Breast epithelium (tissue), 4 donors: ENCODE data around the gene PARL. TPM values are rescaled to one million over a fixed set of nuclear protein-coding genes. Genes with fewer than 3 reads are reported as not detected.

ENCODE experiments used
- DNase-seq, 2 donors: peaks; one replicate each; pipeline ENCODE4 v3.0.0-alpha.2; 2019; ENCODE audit warnings: low spot score in 2 of 2
- H3K27ac ChIP-seq, 2 donors: fragments of 200-600 bp; sonication (generic) in 1 of 2; one replicate each; pipeline ENCODE4 v1.5.1; 2016 to 2019; ENCODE audit warnings: mild to moderate bottlenecking in 1 of 2
- H3K27me3 ChIP-seq, 2 donors: fragments of 200-600 bp; sonication (generic) in 1 of 2; one replicate each; pipeline versions ENCODE4 v1.5.1 to v1.6.0; 2017 to 2019; ENCODE audit warnings: control low read depth in 1 of 2, mild to moderate bottlenecking in 1 of 2
- H3K36me3 ChIP-seq: fragments of 200-600 bp; one replicate; pipeline ENCODE4 v1.5.1; 2019
- H3K4me1 ChIP-seq, 2 donors: fragments of 200-600 bp; sonication (generic); one replicate each; pipeline ENCODE4 v1.5.1; 2016 to 2019; ENCODE audit warnings: control low read depth in 1 of 2
- H3K4me3 ChIP-seq, 3 donors: fragments of 200-600 bp; sonication (generic); 1 replicate in 2 of 3; 2 replicates in 1 of 3; pipeline ENCODE4 v1.5.1; 2016 to 2019; ENCODE audit warnings: mild to moderate bottlenecking in 3 of 3, moderate library complexity in 2 of 3
- H3K9me3 ChIP-seq, 2 donors: fragments of 200-600 bp; sonication (generic) in 1 of 2; one replicate each; pipeline ENCODE4 v1.5.1; 2016 to 2019; ENCODE audit warnings: control low read depth in 1 of 2
- POLR2A ChIP-seq: fragments of 450-650 bp; IDR thresholded peaks from one replicate; pipeline ENCODE4 v1.6.1; 2016; ENCODE audit warnings: antibody characterized with exemption, mild to moderate bottlenecking, moderate library complexity
- POLR2AphosphoS5 ChIP-seq, 3 donors: sonication (generic); formaldehyde crosslinking; IDR thresholded peaks; one replicate each; pipeline ENCODE4 v1.6.1; 2017; ENCODE audit warnings: antibody characterized with exemption in 3 of 3
- intact Hi-C: fragments of 100-400 bp; cut with DNase I; formaldehyde crosslinking; loops from one replicate; pipeline ENCODE4 v1.15.1; 2023; ENCODE audit warnings: low total_unique reads
- total RNA-seq, 3 donors: library from RNA; depleted of rRNA; stranded (reverse); fragments of >200 nt; gene quantifications; one replicate each; pipeline ENCODE4 v1.1.0, GENCODE V29; 2016
- TF ChIP-seq, protein P1 (sequence below), 3 donors: fragments of 450-650 bp; IDR thresholded peaks; one replicate each; pipeline ENCODE4 v1.5.1; 2016 to 2017; ENCODE audit warnings: antibody characterized with exemption in 3 of 3, mild to moderate bottlenecking in 3 of 3, moderate library complexity in 3 of 3

PARL gene
- total RNA-seq, 3 donors from 2014 or later, result 48.0 to 53.6 (median 50.5) TPM

DNA sequence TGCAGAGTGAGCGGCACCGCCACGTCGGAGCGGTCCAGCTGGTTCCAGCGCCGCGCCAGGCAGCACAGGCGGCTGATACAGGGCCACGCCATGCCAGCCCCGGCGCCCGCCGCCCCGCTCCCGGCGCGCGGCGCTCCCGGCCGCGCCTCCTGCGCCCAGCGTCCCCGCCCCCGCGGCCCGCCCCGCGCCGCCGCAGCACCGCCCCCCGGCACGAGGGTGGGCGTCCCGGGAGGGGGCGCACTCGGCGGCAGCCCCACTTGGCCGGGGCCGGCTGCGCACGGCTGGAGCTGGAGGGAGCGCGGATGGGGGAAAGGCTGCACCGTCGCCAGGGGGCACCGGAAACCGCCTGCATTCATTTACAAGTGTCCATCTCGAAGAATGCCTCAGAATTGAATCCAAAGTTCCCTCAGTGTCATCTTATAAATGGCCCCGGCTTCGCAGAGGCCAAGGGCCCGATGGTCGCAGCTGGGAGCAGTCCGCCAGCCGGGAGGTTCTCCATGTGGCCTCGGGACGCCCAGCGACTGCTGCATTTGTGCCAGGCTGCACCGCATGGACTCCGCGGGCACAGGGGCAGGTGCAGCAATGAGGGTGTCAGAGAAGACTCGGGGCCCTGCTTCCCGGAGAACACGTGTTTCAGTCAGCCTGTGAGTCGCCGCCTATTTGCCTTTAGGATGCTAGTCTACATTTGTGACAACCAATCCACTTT lies 59.1 kb downstream of the PARL start, which contains the start of gene MAP6D1:
TSS of gene MAP6D1 (minus strand) at position 122 of the 706 bp plus-strand sequence. CDS start at position 92, 30 bp downstream.
- Histone ChIP-seq H3K36me3 (no peaks in the 10 kb centered on the region), H3K4me3 (peak within 1 kb of the TSS; percentile 52 to 79 (median 66)), H3K9me3 (no peaks in the 10 kb centered on the region), H3K27ac (peak within 1 kb of the TSS in 1 of 2 donors; percentile 34), H3K4me1 (peaks cover 0 to 4% of the 10 kb centered on the region in 2 donors), H3K27me3 (no peaks in the 10 kb centered on the region)
- intact Hi-C loops, result no loop called here
- no peak for TF ChIP-seq POLR2A
- no peak for TF ChIP-seq POLR2AphosphoS5 (IDR thresholded peaks at IDR 0.05)
- DNase-seq, result no peak

DNA sequence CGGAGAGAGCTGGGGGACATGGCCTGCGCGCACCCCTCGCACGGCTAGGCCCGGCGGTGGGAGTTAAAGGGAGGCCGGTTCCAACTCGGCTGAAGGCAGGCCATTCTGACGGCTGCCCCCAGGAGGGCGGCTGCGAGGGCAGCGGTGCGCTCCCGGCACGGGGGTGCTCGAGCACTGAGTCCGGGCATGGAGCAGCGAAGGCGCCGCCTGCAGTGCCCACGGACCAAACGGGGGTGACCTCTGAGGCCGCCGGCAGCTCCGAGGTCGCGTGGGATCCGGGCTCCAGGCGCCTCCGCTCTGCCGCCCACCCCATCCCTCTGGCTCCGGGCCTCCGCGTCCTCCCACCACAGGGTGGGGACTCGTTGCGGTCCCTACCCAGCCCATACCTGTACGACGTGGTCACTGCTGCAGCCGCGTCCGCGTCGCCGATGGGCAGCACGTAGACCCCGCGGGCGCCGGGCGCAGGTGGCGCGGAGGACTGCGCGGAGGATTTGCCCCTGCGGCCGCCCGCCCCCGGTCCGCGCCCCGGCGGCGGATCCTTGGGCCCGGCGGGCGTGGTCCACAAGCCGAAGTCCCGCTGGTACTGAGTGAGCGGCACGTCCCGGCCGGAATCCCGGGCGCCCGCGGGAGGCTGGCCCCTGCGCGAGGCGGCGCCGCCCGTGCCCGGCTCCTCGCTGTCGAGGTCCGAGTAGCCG lies 59.8 kb downstream of the PARL start:
- H3K9me3 ChIP-seq, result no peaks in the 10 kb centered on the region
- H3K36me3 ChIP-seq, result no peaks in the 10 kb centered on the region
- DNase-seq, result no peak
- no peak overlapping the region for H3K27ac ChIP-seq
- intact Hi-C loops, result no loop called here
- no peaks in the 10 kb centered on the region for H3K27me3 ChIP-seq
- peak overlapping the region; percentile 52 to 79 (median 66) for H3K4me3 ChIP-seq
- TF ChIP-seq, protein P1, sequence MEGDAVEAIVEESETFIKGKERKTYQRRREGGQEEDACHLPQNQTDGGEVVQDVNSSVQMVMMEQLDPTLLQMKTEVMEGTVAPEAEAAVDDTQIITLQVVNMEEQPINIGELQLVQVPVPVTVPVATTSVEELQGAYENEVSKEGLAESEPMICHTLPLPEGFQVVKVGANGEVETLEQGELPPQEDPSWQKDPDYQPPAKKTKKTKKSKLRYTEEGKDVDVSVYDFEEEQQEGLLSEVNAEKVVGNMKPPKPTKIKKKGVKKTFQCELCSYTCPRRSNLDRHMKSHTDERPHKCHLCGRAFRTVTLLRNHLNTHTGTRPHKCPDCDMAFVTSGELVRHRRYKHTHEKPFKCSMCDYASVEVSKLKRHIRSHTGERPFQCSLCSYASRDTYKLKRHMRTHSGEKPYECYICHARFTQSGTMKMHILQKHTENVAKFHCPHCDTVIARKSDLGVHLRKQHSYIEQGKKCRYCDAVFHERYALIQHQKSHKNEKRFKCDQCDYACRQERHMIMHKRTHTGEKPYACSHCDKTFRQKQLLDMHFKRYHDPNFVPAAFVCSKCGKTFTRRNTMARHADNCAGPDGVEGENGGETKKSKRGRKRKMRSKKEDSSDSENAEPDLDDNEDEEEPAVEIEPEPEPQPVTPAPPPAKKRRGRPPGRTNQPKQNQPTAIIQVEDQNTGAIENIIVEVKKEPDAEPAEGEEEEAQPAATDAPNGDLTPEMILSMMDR (IDR thresholded peaks at IDR 0.05), result no peak
- TF ChIP-seq POLR2AphosphoS5 (IDR thresholded peaks at IDR 0.05) (no peak), POLR2A (no peak)
- H3K4me1 ChIP-seq, result peaks cover 0 to 4% of the 10 kb centered on the region in 2 donors

GRCh38 chr3:183823963-183824362 lies 60.7 kb downstream of the PARL start:
- H3K9me3 ChIP-seq, result no peaks in the 10 kb centered on the region
- DNase-seq, result no peak
- TF ChIP-seq POLR2A, result no peak
- no peak for TF ChIP-seq POLR2AphosphoS5 (IDR thresholded peaks at IDR 0.05)
- TF ChIP-seq, protein P1 (IDR thresholded peaks at IDR 0.05), result no peak
- no peak overlapping the region for H3K27ac ChIP-seq
- H3K27me3 ChIP-seq, result no peaks in the 10 kb centered on the region
- H3K36me3 ChIP-seq, result no peaks in the 10 kb centered on the region
- peaks cover 0 to 4% of the 10 kb centered on the region in 2 donors for H3K4me1 ChIP-seq
- H3K4me3 ChIP-seq, result no peak overlapping the region
- intact Hi-C loops, result no loop called here

GRCh38 chr3:183822631-183823030 lies 62.0 kb downstream of the PARL start:
- Histone ChIP-seq H3K27me3 (no peaks in the 10 kb centered on the region), H3K4me1 (peaks cover 0 to 4% of the 10 kb centered on the region in 2 donors), H3K27ac (no peak overlapping the region), H3K4me3 (no peak overlapping the region), H3K36me3 (no peaks in the 10 kb centered on the region), H3K9me3 (no peaks in the 10 kb centered on the region)
- no peak for DNase-seq
- TF ChIP-seq, protein P1 (IDR thresholded peaks at IDR 0.05), result no peak
- TF ChIP-seq POLR2AphosphoS5 (IDR thresholded peaks at IDR 0.05) (no peak), POLR2A (no peak)
- intact Hi-C loops, result no loop called here

DNA sequence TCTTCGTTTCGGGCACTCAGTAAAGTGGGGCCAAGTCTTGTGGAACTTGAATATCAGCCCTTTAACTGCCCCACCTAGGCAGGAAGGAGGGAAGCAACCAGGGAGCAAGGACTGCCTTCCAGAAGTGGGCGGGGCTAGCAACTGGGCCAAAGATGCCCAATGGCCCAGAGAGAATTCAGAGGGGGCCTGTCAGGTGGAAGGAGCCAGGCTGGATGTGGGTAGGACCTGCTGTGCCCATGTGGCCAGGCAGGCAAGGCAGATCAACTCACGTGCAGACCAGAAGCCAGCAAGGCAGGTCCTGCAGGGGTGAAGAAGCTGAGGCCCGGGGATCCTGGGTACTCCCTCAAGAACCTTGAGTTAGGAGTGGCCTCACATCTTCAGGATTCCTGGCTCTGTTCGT lies 64.8 kb downstream of the PARL start:
- no peaks in the 10 kb centered on the region for H3K36me3 ChIP-seq
- TF ChIP-seq, protein P1 (IDR thresholded peaks at IDR 0.05), result no peak
- no peak for TF ChIP-seq POLR2AphosphoS5 (IDR thresholded peaks at IDR 0.05)
- TF ChIP-seq POLR2A, result no peak
- no peak overlapping the region for H3K4me3 ChIP-seq
- H3K9me3 ChIP-seq, result no peaks in the 10 kb centered on the region
- H3K27me3 ChIP-seq, result no peaks in the 10 kb centered on the region
- H3K27ac ChIP-seq, result no peak overlapping the region
- intact Hi-C loops, result no loop called here
- H3K4me1 ChIP-seq, result no peaks in the 10 kb centered on the region
- no peak for DNase-seq
